BJ (cell line): Measurements from ENCODE around the gene DNAH9. TPM values are rescaled to one million over a fixed set of nuclear protein-coding genes. Genes with fewer than 3 reads are reported as not detected.
"Not testable (repeated sequence)": the region's sequence is repeated elsewhere in the genome, so short reads cannot be mapped to it uniquely, and the experiment has no call there.

Experiments
- CTCF ChIA-PET: fragments of 350-600 bp; formaldehyde crosslinking; extraction: SDS; loops from one replicate; lab custom pipeline; 2021; ENCODE audit warnings: antibody characterized with exemption, inconsistent platforms; lab: Yijun Ruan, JAX
- POLR2A ChIA-PET: fragments of 300-600 bp; sonication (Branson Sonifier 250); formaldehyde crosslinking; extraction: SDS; loops from one replicate; lab custom pipeline; 2021; ENCODE audit warnings: antibody characterized with exemption; lab: Charles Lee
- DNase-seq: peaks from one replicate; pipeline ENCODE4 v3.0.0-alpha.2; 2011; ENCODE audit warnings: low read depth
- H3K27me3 ChIP-seq: 2 replicates; pipeline ENCODE4 v1.6.0; 2011; ENCODE audit warnings: low read length; ENCODE audit not compliant: control insufficient read depth, insufficient read depth
- H3K36me3 ChIP-seq: 2 replicates; pipeline ENCODE4 v1.5.1; 2011; ENCODE audit warnings: low read length; ENCODE audit not compliant: control insufficient read depth, insufficient read depth
- H3K4me3 ChIP-seq: 2 replicates; pipeline ENCODE4 v1.5.1; 2011; ENCODE audit warnings: low read depth, mild to moderate bottlenecking, control low read depth, low read length
- polyA plus RNA-seq: library from polyadenylated mRNA; depleted of rRNA; stranded (reverse); fragments of >200 nt; gene quantifications from 2 replicates; pipeline ENCODE4 v1.2.3, GENCODE V29; 2011
- TF ChIP-seq, protein P1 (sequence below): IDR thresholded peaks from 2 replicates; pipeline ENCODE4 v1.5.1; 2011; ENCODE audit warnings: low read depth, mild to moderate bottlenecking, control low read depth, inconsistent platforms, low read length, moderate library complexity; ENCODE audit not compliant: insufficient read depth

DNAH9 gene
- polyA plus RNA-seq, 1 experiment: not detected

DNA sequence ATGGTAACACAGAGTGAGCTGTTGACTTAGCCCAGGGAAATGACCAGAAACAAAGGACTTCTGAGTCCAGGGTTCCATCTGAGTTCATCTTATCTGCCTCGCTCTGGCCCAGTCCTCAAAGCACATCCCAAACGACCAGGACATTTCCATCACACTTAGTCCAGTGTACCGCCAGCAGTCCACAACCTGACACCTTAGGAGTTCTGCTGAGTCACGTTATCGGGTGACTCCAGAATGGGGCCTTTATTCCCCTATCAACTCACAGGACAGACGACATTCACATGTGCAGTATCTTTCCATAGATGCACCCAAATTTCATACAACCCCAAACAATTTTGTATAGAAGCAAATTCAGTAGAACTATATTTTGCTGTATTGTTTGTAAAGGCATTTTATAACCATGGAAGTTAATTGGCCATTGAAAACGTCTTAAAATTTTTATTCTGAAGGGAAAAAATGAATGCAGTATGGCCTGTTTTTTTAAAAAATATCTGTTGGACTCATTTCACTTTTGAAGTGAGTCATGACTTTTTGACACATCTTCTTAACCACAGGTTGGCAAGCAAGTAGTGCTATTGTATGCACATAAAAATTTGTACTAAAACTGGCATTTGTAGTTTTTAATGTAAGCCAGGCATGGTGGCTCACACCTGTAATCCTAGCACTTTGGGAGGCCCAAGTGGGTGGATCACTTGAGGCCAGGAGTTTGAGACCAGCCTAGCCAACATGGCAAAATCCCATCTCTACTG is 352.7 kb downstream of the DNAH9 start:
- DNase-seq: no peak
- Histone ChIP-seq H3K4me3 (no peak overlapping the region), H3K36me3 (no peaks in the 10 kb centered on the region), H3K27me3 (no peaks in the 10 kb centered on the region)
- TF ChIP-seq, protein P1, sequence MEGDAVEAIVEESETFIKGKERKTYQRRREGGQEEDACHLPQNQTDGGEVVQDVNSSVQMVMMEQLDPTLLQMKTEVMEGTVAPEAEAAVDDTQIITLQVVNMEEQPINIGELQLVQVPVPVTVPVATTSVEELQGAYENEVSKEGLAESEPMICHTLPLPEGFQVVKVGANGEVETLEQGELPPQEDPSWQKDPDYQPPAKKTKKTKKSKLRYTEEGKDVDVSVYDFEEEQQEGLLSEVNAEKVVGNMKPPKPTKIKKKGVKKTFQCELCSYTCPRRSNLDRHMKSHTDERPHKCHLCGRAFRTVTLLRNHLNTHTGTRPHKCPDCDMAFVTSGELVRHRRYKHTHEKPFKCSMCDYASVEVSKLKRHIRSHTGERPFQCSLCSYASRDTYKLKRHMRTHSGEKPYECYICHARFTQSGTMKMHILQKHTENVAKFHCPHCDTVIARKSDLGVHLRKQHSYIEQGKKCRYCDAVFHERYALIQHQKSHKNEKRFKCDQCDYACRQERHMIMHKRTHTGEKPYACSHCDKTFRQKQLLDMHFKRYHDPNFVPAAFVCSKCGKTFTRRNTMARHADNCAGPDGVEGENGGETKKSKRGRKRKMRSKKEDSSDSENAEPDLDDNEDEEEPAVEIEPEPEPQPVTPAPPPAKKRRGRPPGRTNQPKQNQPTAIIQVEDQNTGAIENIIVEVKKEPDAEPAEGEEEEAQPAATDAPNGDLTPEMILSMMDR: no peak
- ChIA-PET CTCF (interaction anchor here (1.3 kb wide), 1 partner anchor 14 kb away, joined by 3 read pairs; no protein-coding TSS in a partner anchor), POLR2A (no interaction called here)

DNA sequence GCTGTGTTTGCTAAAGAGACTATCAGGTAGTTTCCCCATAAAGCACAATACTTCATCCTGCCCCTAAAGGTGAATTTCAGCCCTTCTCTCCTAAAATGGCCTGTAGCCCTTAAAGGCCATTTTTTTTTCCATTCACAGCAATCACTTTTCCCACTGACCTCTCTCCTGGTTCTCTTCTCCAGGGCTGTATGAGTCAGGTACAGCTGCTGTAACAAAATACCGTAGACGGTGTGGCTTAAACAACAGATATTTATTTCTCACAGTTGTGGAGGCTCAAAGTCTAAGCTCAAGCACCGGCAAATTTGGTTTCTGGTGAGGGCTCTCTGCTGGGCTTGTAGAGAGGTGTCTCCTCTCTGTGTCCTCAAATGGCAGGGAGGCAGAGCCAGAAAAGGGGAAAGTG is 354.3 kb downstream of the DNAH9 start:
- H3K4me3 ChIP-seq: no peak overlapping the region
- DNase-seq: no peak
- H3K27me3 ChIP-seq: no peaks in the 10 kb centered on the region
- CTCF ChIA-PET: no interaction called here
- TF ChIP-seq, protein P1: no peak
- H3K36me3 ChIP-seq: no peaks in the 10 kb centered on the region
- POLR2A ChIA-PET: no interaction called here

DNA sequence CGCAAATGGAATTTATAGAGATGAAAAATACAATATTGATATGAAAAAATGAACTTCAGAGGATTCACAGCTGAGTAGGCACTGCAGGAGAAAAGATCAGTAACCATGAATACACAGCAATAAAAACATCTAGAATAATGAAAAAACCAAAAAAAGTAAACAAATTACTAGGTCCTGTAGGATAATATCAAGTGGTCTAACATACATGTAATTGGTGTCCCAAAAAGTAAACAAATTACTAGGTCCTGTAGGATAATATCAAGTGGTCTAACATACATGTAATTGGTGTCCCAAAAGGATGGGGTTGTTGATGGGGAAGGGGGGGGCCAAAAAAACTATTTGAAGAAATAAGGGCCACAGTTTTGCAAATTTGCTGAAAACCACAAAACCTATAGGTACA is 355.7 kb downstream of the DNAH9 start:
- no peak for DNase-seq
- CTCF ChIA-PET: no interaction called here

DNA sequence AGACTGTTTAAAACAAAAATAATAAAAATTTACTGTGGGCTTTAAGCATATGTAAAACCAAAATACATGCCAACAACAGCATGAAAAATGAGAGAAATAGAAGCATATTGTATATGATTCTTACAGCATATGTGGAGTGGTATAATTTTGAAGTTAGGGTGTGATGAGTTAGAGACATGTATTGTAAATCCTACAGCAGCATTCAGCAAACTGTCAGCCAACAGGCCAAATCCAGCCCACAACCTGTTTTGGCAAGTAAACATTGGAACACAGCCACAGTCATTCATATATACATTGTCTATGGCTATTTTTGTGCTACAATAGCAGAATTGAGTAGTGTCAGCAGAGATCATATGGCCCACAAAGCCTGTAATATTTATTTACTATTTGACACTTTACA is 356.7 kb downstream of the DNAH9 start:
- TF ChIP-seq, protein P1: no peak
- DNase-seq: no peak
- no peaks in the 10 kb centered on the region for H3K36me3 ChIP-seq
- no peak overlapping the region for H3K4me3 ChIP-seq
- ChIA-PET CTCF (no interaction called here), POLR2A (no interaction called here)
- H3K27me3 ChIP-seq: no peaks in the 10 kb centered on the region

More for the DNA sequence above, 355.7 kb downstream of the DNAH9 start:
- H3K4me3 ChIP-seq: no peak overlapping the region
- TF ChIP-seq, protein P1: no peak
- no peaks in the 10 kb centered on the region for H3K27me3 ChIP-seq
- H3K36me3 ChIP-seq: no peaks in the 10 kb centered on the region
- POLR2A ChIA-PET: no interaction called here

DNA sequence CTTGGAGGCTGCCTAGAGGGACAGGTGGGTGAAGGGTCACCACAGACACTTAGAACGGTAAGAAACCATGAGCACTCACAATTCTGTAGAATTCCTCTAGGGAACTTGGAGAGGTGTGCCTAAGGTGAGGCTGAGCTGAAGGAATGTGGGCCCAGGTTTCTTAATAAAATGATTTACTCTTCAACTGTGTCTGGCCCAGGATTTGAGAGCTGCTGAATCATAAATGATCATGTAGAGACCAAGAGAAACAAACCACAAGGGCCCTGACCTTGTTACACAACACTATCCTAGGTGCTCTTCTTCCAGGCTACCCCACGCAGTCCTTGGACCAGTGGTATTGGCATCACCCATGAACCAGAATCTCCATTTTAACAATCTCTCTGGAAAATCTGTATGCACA is 371.3 kb downstream of the DNAH9 start:
- TF ChIP-seq, protein P1: no peak
- no peak for DNase-seq
- POLR2A ChIA-PET: no interaction called here

DNA sequence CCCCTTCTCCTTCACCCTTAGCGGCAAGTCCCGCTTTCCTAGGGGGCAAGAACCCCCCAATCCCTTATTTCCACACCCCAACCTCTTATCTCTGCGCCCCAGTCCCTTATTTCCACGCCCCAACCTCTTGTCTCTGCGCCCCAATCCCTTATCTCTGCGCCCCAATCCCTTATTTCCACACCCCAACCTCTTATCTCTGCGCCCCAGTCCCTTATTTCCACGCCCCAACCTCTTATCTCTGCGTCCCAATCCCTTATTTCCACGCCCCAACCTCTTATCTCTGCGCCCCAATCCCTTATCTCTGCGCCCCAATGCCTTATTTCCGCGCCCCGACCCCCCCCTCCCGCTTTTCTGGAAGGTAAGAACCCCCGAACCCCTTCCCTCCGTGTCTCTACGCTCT is 374.5 kb downstream of the DNAH9 start:
- H3K4me3 ChIP-seq, H3K27me3 ChIP-seq, CTCF ChIA-PET, H3K36me3 ChIP-seq, POLR2A ChIA-PET, DNase-seq: not testable (repeated sequence)

More for the DNA sequence above, 371.3 kb downstream of the DNAH9 start:
- CTCF ChIA-PET: no interaction called here
- Histone ChIP-seq H3K27me3 (no peaks in the 10 kb centered on the region), H3K36me3 (no peaks in the 10 kb centered on the region), H3K4me3 (no peak overlapping the region)
